Esophagus muscularis mucosa (tissue), 3 donors: ENCODE results near the gene KDM6B.

Experiments
- POLR2A ChIP-seq: fragments of 450-650 bp; IDR thresholded peaks from one replicate; pipeline ENCODE4 v1.6.1; 2017; ENCODE audit warnings: antibody characterized with exemption, moderate library complexity, mild to moderate bottlenecking, low read depth
- TF ChIP-seq, protein P1 (sequence below), 3 experiments: fragments of 200-600 bp in 2 of 3; fragments of 450-650 bp in 1 of 3; sonication (generic) in 2 of 3; IDR thresholded peaks; one replicate each; pipeline ENCODE4 v1.5.1; 2017 to 2019; ENCODE audit warnings: antibody characterized with exemption in 3 of 3, mild to moderate bottlenecking in 2 of 3, moderate library complexity in 1 of 3

DNA sequence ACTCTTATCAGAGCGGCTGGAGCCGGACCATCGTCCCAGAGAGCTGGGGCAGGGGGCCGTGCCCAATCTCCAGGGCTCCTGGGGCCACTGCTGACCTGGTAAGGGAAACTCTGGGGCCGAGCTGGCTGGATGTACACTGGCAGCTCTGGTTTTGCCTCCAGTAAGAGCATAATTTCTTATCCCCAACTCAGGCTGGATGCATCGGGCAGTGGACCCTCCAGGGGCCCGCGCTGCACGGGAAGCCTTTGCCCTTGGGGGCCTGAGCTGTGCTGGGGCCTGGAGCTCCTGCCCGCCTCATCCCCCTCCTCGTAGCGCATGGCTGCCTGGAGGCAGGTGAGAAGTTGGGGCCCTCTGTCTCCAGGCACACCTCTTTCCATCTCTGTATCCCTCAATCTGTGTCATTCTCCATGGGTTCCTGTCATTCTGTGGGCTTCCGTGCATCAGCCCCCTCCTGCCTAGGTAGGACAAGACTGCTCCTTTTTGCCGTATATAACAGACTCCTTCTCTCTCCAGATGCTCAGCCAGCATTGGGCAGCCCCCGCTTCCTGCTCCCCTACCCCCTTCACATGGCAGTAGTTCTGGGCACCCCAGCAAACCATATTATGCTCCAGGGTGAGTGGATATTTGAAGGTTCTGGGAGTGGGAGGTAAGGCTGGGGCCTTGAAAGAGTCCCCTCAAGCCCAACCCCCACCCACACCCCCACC is 11.5 kb downstream of the KDM6B start:
- TF ChIP-seq POLR2A: no peak
- TF ChIP-seq, protein P1, sequence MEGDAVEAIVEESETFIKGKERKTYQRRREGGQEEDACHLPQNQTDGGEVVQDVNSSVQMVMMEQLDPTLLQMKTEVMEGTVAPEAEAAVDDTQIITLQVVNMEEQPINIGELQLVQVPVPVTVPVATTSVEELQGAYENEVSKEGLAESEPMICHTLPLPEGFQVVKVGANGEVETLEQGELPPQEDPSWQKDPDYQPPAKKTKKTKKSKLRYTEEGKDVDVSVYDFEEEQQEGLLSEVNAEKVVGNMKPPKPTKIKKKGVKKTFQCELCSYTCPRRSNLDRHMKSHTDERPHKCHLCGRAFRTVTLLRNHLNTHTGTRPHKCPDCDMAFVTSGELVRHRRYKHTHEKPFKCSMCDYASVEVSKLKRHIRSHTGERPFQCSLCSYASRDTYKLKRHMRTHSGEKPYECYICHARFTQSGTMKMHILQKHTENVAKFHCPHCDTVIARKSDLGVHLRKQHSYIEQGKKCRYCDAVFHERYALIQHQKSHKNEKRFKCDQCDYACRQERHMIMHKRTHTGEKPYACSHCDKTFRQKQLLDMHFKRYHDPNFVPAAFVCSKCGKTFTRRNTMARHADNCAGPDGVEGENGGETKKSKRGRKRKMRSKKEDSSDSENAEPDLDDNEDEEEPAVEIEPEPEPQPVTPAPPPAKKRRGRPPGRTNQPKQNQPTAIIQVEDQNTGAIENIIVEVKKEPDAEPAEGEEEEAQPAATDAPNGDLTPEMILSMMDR (IDR thresholded peaks at IDR 0.05): no peak
